SK-N-SH treated with all-trans-retinoic acid at 6 μM for 48 hours (cell line): ENCODE data around the gene IL22RA2.

Experiments
- ATAC-seq: fragments of 200-7000 bp; cut with Tn5 transposase; 3 replicates; pipeline ENCODE4 v1.9.1; 2020; ENCODE audit warnings: mild to moderate bottlenecking, moderate library complexity
- ARNTL ChIP-seq: fragments of 450-650 bp; formaldehyde crosslinking; IDR thresholded peaks from 2 replicates; pipeline ENCODE4 v1.5.0; 2020; ENCODE audit warnings: low read depth, mild to moderate bottlenecking, moderate library complexity, borderline replicate concordance
- BACH2 ChIP-seq: fragments of 250-450 bp; sonication (Bioruptor Pico); IDR thresholded peaks from 2 replicates; pipeline ENCODE4 v1.9.0; 2021; ENCODE audit warnings: mild to moderate bottlenecking, borderline replicate concordance
- CSDC2 ChIP-seq: fragments of 250-450 bp; sonication (Bioruptor Pico); IDR thresholded peaks from 2 replicates; pipeline ENCODE4 v1.5.0; 2020; ENCODE audit warnings: mild to moderate bottlenecking, moderate library complexity
- CSRNP3 ChIP-seq: fragments of 250-450 bp; sonication (Bioruptor Pico); IDR thresholded peaks from 2 replicates; pipeline ENCODE4 v1.5.1; 2021; ENCODE audit warnings: mild to moderate bottlenecking, moderate library complexity
- ESRRG ChIP-seq: fragments of 250-450 bp; sonication (Bioruptor Pico); IDR thresholded peaks from 2 replicates; pipeline ENCODE4 v1.6.1; 2021; ENCODE audit warnings: mild to moderate bottlenecking
- GLIS3 ChIP-seq: fragments of 250-450 bp; sonication (Bioruptor Pico); IDR thresholded peaks from 2 replicates; pipeline ENCODE4 v1.5.0; 2020; ENCODE audit warnings: mild to moderate bottlenecking, moderate library complexity
- ISL1 ChIP-seq: fragments of 250-450 bp; sonication (Bioruptor Pico); IDR thresholded peaks from 2 replicates; pipeline ENCODE4 v2.1.2; 2022; ENCODE audit warnings: mild to moderate bottlenecking, moderate library complexity
- OSR1 ChIP-seq: fragments of 250-450 bp; sonication (Bioruptor Pico); IDR thresholded peaks from 2 replicates; pipeline ENCODE4 v1.8.0; 2022; ENCODE audit warnings: moderate library complexity, mild to moderate bottlenecking, inconsistent platforms
- PATZ1 ChIP-seq: fragments of 250-450 bp; sonication (Bioruptor Pico); IDR thresholded peaks from 2 replicates; pipeline ENCODE4 v1.8.0; 2020; ENCODE audit warnings: mild to moderate bottlenecking, moderate library complexity, borderline replicate concordance
- POU6F1 ChIP-seq: fragments of 250-450 bp; sonication (Bioruptor Pico); IDR thresholded peaks from 2 replicates; pipeline ENCODE4 v1.8.0; 2021; ENCODE audit warnings: low read depth, mild to moderate bottlenecking, moderate library complexity, borderline replicate concordance
- PPARA ChIP-seq: fragments of 250-450 bp; sonication (Bioruptor Pico); IDR thresholded peaks from 2 replicates; pipeline ENCODE4 v1.5.0; 2020; ENCODE audit warnings: mild to moderate bottlenecking, borderline replicate concordance
- RARB ChIP-seq: fragments of 250-450 bp; sonication (Bioruptor Pico); IDR thresholded peaks from 2 replicates; pipeline ENCODE4 v1.8.0; 2021; ENCODE audit warnings: mild to moderate bottlenecking, moderate library complexity
- SNAI2 ChIP-seq: fragments of 250-450 bp; sonication (Bioruptor Pico); IDR thresholded peaks from 2 replicates; pipeline ENCODE4 v1.5.0; 2020; ENCODE audit warnings: mild to moderate bottlenecking, moderate library complexity
- TCF4 ChIP-seq: fragments of 250-450 bp; sonication (Bioruptor Pico); IDR thresholded peaks from 2 replicates; pipeline ENCODE4 v1.8.0; 2021; ENCODE audit warnings: mild to moderate bottlenecking, moderate library complexity, borderline replicate concordance
- TOX ChIP-seq: fragments of 250-450 bp; sonication (Bioruptor Pico); IDR thresholded peaks from 2 replicates; pipeline ENCODE4 v1.8.0; 2021; ENCODE audit warnings: mild to moderate bottlenecking, moderate library complexity, borderline replicate concordance
- ZC3H10 ChIP-seq: fragments of 250-450 bp; sonication (Bioruptor Pico); IDR thresholded peaks from 2 replicates; pipeline ENCODE4 v1.5.1; 2021; ENCODE audit warnings: mild to moderate bottlenecking, moderate library complexity
- ZFP3 ChIP-seq: fragments of 250-450 bp; sonication (Bioruptor Pico); IDR thresholded peaks from 2 replicates; pipeline ENCODE4 v1.5.0; 2020; ENCODE audit warnings: mild to moderate bottlenecking, moderate library complexity
- ZFP30 ChIP-seq: fragments of 450-650 bp; formaldehyde crosslinking; IDR thresholded peaks from 2 replicates; pipeline ENCODE4 v1.5.0; 2022; ENCODE audit warnings: mild to moderate bottlenecking, moderate library complexity
- ZNF565 ChIP-seq: fragments of 450-650 bp; formaldehyde crosslinking; conservative IDR thresholded peaks from 2 replicates; pipeline ENCODE4 v1.5.0; 2020; ENCODE audit warnings: low read depth, mild to moderate bottlenecking, moderate library complexity
- ZNF70 ChIP-seq: fragments of 450-650 bp; formaldehyde crosslinking; IDR thresholded peaks from 2 replicates; pipeline ENCODE4 v1.5.0; 2020; ENCODE audit warnings: mild to moderate bottlenecking, moderate library complexity
- TF ChIP-seq, protein P1 (sequence below): fragments of 250-450 bp; sonication (Bioruptor Pico); IDR thresholded peaks from 2 replicates; pipeline ENCODE4 v1.5.1; 2020; ENCODE audit warnings: low read depth, mild to moderate bottlenecking, moderate library complexity
- TF ChIP-seq, protein P2 (sequence below): fragments of 250-450 bp; sonication (Bioruptor Pico); IDR thresholded peaks from 2 replicates; pipeline ENCODE4 v1.5.0; 2020; ENCODE audit warnings: mild to moderate bottlenecking, moderate library complexity

The IL22RA2 gene

DNA sequence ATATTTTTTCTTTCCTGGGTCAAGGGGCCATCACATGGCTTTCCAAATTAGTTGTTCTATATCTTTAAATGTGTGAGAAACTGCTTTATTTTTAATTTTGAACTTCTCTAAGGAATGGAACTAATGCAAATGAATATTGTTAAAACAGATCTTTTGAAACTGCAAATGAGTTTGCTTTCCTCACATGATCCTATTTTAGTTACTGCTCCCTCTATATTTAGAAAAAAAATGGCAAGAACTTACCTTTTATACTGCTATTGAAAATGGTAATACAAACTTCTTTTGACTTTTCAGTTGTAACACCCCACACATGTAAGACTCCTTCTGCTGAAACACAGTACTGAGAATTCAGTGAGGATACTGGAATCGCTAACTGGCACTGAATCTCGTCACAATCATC lies 29.8 kb upstream of the IL22RA2 start:
- ATAC-seq: no peak
- TF ChIP-seq ZNF70: no peak
- TF ChIP-seq PATZ1 (CRISPR knock-in tag): no peak
- TF ChIP-seq POU6F1 (CRISPR knock-in tag): no peak
- no peak for TF ChIP-seq TOX (CRISPR knock-in tag)
- TF ChIP-seq ZFP3 (CRISPR knock-in tag): no peak
- no peak for TF ChIP-seq ZFP30
- TF ChIP-seq PPARA (CRISPR knock-in tag): no peak

DNA sequence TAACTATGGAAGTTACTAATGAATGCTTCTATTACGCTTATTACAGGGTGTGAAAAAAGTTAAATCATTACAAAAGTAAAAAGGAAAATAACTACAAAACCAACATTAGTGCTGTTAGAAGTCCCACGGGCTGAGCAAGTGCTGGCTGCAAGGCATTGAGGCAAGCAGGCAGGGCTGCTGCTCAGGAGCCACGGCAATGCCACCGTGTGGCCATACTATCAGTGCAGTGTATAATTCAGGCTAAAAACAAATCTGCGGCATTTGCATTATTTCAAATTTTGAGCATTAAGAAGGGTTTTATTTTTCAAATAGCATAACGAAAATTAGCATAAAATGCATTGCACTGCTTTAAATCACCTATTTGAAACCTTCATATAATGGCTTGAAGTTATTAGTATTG lies 28.6 kb upstream of the IL22RA2 start:
- TF ChIP-seq GLIS3 (CRISPR knock-in tag) (no peak), RARB (no peak), TCF4 (CRISPR knock-in tag) (no peak), ARNTL (CRISPR knock-in tag) (no peak), POU6F1 (CRISPR knock-in tag) (no peak), BACH2 (CRISPR knock-in tag) (no peak), CSDC2 (CRISPR knock-in tag) (no peak)
- TF ChIP-seq, protein P1, sequence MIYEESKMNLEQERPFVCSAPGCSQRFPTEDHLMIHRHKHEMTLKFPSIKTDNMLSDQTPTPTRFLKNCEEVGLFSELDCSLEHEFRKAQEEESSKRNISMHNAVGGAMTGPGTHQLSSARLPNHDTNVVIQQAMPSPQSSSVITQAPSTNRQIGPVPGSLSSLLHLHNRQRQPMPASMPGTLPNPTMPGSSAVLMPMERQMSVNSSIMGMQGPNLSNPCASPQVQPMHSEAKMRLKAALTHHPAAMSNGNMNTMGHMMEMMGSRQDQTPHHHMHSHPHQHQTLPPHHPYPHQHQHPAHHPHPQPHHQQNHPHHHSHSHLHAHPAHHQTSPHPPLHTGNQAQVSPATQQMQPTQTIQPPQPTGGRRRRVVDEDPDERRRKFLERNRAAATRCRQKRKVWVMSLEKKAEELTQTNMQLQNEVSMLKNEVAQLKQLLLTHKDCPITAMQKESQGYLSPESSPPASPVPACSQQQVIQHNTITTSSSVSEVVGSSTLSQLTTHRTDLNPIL: no peak
- no peak for ATAC-seq

GRCh38 chr6:137201006-137201405 lies 27.6 kb upstream of the IL22RA2 start:
- TF ChIP-seq OSR1 (CRISPR knock-in tag): no peak
- no peak for TF ChIP-seq ARNTL (CRISPR knock-in tag)
- TF ChIP-seq ZNF70: no peak
- TF ChIP-seq ESRRG (CRISPR knock-in tag): no peak
- no peak for TF ChIP-seq RARB
- no peak for TF ChIP-seq BACH2 (CRISPR knock-in tag)
- TF ChIP-seq PATZ1 (CRISPR knock-in tag): no peak
- TF ChIP-seq TOX (CRISPR knock-in tag): no peak
- TF ChIP-seq ZNF565 (CRISPR knock-in tag): no peak
- no peak for TF ChIP-seq CSDC2 (CRISPR knock-in tag)
- TF ChIP-seq ZFP3 (CRISPR knock-in tag): no peak
- no peak for TF ChIP-seq ZC3H10 (CRISPR knock-in tag)
- TF ChIP-seq, protein P1: no peak
- no peak for TF ChIP-seq ISL1 (CRISPR knock-in tag)
- TF ChIP-seq, protein P2, sequence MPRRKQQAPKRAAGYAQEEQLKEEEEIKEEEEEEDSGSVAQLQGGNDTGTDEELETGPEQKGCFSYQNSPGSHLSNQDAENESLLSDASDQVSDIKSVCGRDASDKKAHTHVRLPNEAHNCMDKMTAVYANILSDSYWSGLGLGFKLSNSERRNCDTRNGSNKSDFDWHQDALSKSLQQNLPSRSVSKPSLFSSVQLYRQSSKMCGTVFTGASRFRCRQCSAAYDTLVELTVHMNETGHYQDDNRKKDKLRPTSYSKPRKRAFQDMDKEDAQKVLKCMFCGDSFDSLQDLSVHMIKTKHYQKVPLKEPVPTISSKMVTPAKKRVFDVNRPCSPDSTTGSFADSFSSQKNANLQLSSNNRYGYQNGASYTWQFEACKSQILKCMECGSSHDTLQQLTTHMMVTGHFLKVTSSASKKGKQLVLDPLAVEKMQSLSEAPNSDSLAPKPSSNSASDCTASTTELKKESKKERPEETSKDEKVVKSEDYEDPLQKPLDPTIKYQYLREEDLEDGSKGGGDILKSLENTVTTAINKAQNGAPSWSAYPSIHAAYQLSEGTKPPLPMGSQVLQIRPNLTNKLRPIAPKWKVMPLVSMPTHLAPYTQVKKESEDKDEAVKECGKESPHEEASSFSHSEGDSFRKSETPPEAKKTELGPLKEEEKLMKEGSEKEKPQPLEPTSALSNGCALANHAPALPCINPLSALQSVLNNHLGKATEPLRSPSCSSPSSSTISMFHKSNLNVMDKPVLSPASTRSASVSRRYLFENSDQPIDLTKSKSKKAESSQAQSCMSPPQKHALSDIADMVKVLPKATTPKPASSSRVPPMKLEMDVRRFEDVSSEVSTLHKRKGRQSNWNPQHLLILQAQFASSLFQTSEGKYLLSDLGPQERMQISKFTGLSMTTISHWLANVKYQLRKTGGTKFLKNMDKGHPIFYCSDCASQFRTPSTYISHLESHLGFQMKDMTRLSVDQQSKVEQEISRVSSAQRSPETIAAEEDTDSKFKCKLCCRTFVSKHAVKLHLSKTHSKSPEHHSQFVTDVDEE (CRISPR knock-in tag): no peak
- no peak for TF ChIP-seq SNAI2 (CRISPR knock-in tag)
- TF ChIP-seq CSRNP3 (CRISPR knock-in tag): no peak
- no peak for TF ChIP-seq PPARA (CRISPR knock-in tag)
- no peak for ATAC-seq
